HepG2 (cell line): Measurements from ENCODE around the gene TMEM151A.

Source experiments
- ATF7 ChIP-seq, 2 experiments: fragments of 450-650 bp in 1 of 2; sonication (generic) in 1 of 2; formaldehyde crosslinking in 1 of 2; IDR thresholded peaks; 2 replicates each; pipeline versions ENCODE4 v1.4.0 to v1.6.1; 2016 to 2020; ENCODE audit warnings: antibody characterized with exemption in 1 of 2, mild to moderate bottlenecking in 1 of 2, missing genetic modification reagents in 1 of 2
- CREB3 ChIP-seq: sonication (generic); formaldehyde crosslinking; IDR thresholded peaks from 2 replicates; pipeline ENCODE4 v1.5.0; 2020; ENCODE audit warnings: missing genetic modification reagents
- CTCF ChIP-seq: sonication (generic); formaldehyde crosslinking; IDR thresholded peaks from 2 replicates; pipeline ENCODE4 v1.5.0; 2020; ENCODE audit warnings: mild to moderate bottlenecking, missing genetic modification reagents, moderate library complexity
- KLF11 ChIP-seq: IDR thresholded peaks from 2 replicates; pipeline ENCODE4 v1.6.1; 2016; ENCODE audit warnings: missing compliant biosample characterization
- KLF15 ChIP-seq: sonication (generic); formaldehyde crosslinking; IDR thresholded peaks from 2 replicates; pipeline ENCODE4 v1.8.1; 2023; ENCODE audit warnings: borderline replicate concordance, mild to moderate bottlenecking, inconsistent platforms, missing genetic modification reagents, mixed read lengths
- POLR2A ChIP-seq, 2 experiments: IDR thresholded peaks; 2 replicates each; pipeline ENCODE4 v1.6.1; 2011; ENCODE audit warnings: low read depth in 2 of 2, low read length in 2 of 2, mild to moderate bottlenecking in 1 of 2, moderate library complexity in 1 of 2; ENCODE audit not compliant: insufficient read depth in 1 of 2
- RAD21 ChIP-seq: fragments of 450-650 bp; formaldehyde crosslinking; IDR thresholded peaks from 2 replicates; pipeline ENCODE4 v1.5.0; 2020; ENCODE audit warnings: mild to moderate bottlenecking
- SIN3A ChIP-seq: IDR thresholded peaks from 2 replicates; pipeline ENCODE4 v1.6.1; 2011; ENCODE audit warnings: low read depth, mild to moderate bottlenecking, control low read depth, low read length, borderline replicate concordance
- TOE1 ChIP-seq: sonication (generic); formaldehyde crosslinking; IDR thresholded peaks from 2 replicates; pipeline ENCODE4 v1.4.0; 2020; ENCODE audit warnings: mild to moderate bottlenecking, missing genetic modification reagents
- ZNF121 ChIP-seq: sonication (generic); formaldehyde crosslinking; IDR thresholded peaks from 2 replicates; pipeline ENCODE4 v1.5.0; 2020; ENCODE audit warnings: mild to moderate bottlenecking, missing genetic modification reagents
- ZNF17 ChIP-seq: sonication (generic); formaldehyde crosslinking; IDR thresholded peaks from 2 replicates; pipeline ENCODE4 v1.5.0; 2020; ENCODE audit warnings: mild to moderate bottlenecking, missing genetic modification reagents
- ZNF232 ChIP-seq: sonication (generic); formaldehyde crosslinking; IDR thresholded peaks from 2 replicates; pipeline ENCODE4 v1.4.0; 2020; ENCODE audit warnings: missing genetic modification reagents, borderline replicate concordance
- ZNF512 ChIP-seq: sonication (generic); formaldehyde crosslinking; IDR thresholded peaks from 2 replicates; pipeline ENCODE4 v1.4.0; 2020; ENCODE audit warnings: mild to moderate bottlenecking, missing genetic modification reagents

- TF ChIP-seq TOE1, result no peak
- TF ChIP-seq ZNF17, result no peak
- no peak for TF ChIP-seq CTCF (CRISPR knock-in tag)
- no peak for TF ChIP-seq ZNF121 (CRISPR knock-in tag)
- no peak for TF ChIP-seq POLR2A (IDR thresholded peaks at IDR 0.05; ENCODE audit: insufficient read depth in 1 of 2, low read depth in 2 of 2, low read length in 2 of 2)
- TF ChIP-seq KLF15 (CRISPR knock-in tag), result no peak
- no peak for TF ChIP-seq ZNF232 (CRISPR knock-in tag)
- TF ChIP-seq KLF11 (CRISPR knock-in tag), result no peak
- no peak for TF ChIP-seq SIN3A
- no peak for TF ChIP-seq RAD21 (CRISPR knock-in tag)
- no peak for TF ChIP-seq ZNF512 (CRISPR knock-in tag)
- TF ChIP-seq ATF7 (IDR thresholded peaks at IDR 0.05), result no peak
- no peak for TF ChIP-seq ATF7 (CRISPR knock-in tag; IDR thresholded peaks at IDR 0.05)
- no peak for TF ChIP-seq CREB3 (CRISPR knock-in tag)
Measured at GRCh38 chr11:66339686-66340483, 48.2 kb downstream of the TMEM151A start.
